IMR-90 (cell line): Measurements from ENCODE around the gene ALKBH7. TPM values are rescaled to one million over a fixed set of nuclear protein-coding genes. Genes with fewer than 3 reads are reported as not detected.

Experiments used
- ATAC-seq: fragments of 200-7000 bp; cut with Tn5 transposase; 2 replicates; pipeline ENCODE4 v1.9.1; 2020; ENCODE audit warnings: low read depth, mild to moderate bottlenecking, moderate library complexity
- BruUV-seq: library from RNA; stranded (reverse); fragments of 400-500 nt; replicated peaks from 2 replicates; lab custom pipeline; 2021; lab: Mats Ljungman, UMichigan
- CTCF ChIA-PET: fragments of 300-600 bp; formaldehyde crosslinking; extraction: SDS; loops from one replicate; lab custom pipeline; 2021; ENCODE audit warnings: antibody characterized with exemption; lab: Yijun Ruan, JAX
- POLR2A ChIA-PET: fragments of 300-600 bp; sonication (Branson Sonifier 250); formaldehyde crosslinking; loops from one replicate; lab custom pipeline; 2022; ENCODE audit warnings: antibody characterized with exemption; ENCODE audit not compliant: unreplicated experiment; lab: Charles Lee
- DNase-seq: peaks from one replicate; pipeline ENCODE4 v3.0.0; 2013
- H2AFZ ChIP-seq: replicated peaks from 2 replicates; pipeline ENCODE3; 2013; ENCODE audit warnings: low read length, mild to moderate bottlenecking; ENCODE audit not compliant: poor library complexity
- H2AK5ac ChIP-seq: 2 replicates; pipeline ENCODE4 v1.6.1; 2013; ENCODE audit warnings: low read depth, low read length, inconsistent platforms
- H2AK9ac ChIP-seq: replicated peaks from 2 replicates; pipeline ENCODE3; 2013; ENCODE audit warnings: mild to moderate bottlenecking, low read depth, low read length, moderate library complexity; ENCODE audit not compliant: poor library complexity
- H2BK120ac ChIP-seq: 2 replicates; pipeline ENCODE4 v1.6.1; 2013; ENCODE audit warnings: low read depth, low read length, inconsistent platforms
- H2BK15ac ChIP-seq: 3 replicates; pipeline ENCODE4 v1.6.1; 2013; ENCODE audit warnings: low read depth, low read length, inconsistent platforms
- H2BK20ac ChIP-seq: 2 replicates; pipeline ENCODE4 v1.6.1; 2013; ENCODE audit warnings: low read depth, mild to moderate bottlenecking, inconsistent platforms, low read length, moderate library complexity
- H2BK5ac ChIP-seq: 2 replicates; pipeline ENCODE4 v1.6.1; 2013; ENCODE audit warnings: mild to moderate bottlenecking, low read depth, low read length, inconsistent platforms; ENCODE audit not compliant: poor library complexity, severe bottlenecking
- H3K14ac ChIP-seq: replicated peaks from 2 replicates; pipeline ENCODE4 v1.6.1; 2013; ENCODE audit warnings: low read depth, low read length, inconsistent platforms
- H3K18ac ChIP-seq: 2 replicates; pipeline ENCODE4 v1.6.1; 2013; ENCODE audit warnings: low read depth, low read length, control low read depth
- H3K23ac ChIP-seq: 2 replicates; pipeline ENCODE4 v1.6.1; 2013; ENCODE audit warnings: low read depth, low read length, inconsistent platforms
- H3K27ac ChIP-seq: 2 replicates; pipeline ENCODE4 v1.5.1; 2013; ENCODE audit warnings: mild to moderate bottlenecking, control low read depth, low read length; ENCODE audit not compliant: insufficient read depth
- H3K27me3 ChIP-seq: 2 replicates; pipeline ENCODE4 v1.6.1; 2013; ENCODE audit warnings: low read length; ENCODE audit not compliant: control insufficient read depth, insufficient read depth
- H3K36me3 ChIP-seq: 2 replicates; pipeline ENCODE4 v1.6.1; 2013; ENCODE audit warnings: low read length, mixed read lengths; ENCODE audit not compliant: control insufficient read depth, insufficient read depth
- H3K4ac ChIP-seq: 2 replicates; pipeline ENCODE4 v1.6.1; 2013; ENCODE audit warnings: low read depth, low read length, inconsistent platforms
- H3K4me1 ChIP-seq: 2 replicates; pipeline ENCODE4 v1.6.1; 2013; ENCODE audit warnings: low read length, mixed read lengths; ENCODE audit not compliant: control insufficient read depth, insufficient read depth
- H3K4me2 ChIP-seq: 2 replicates; pipeline ENCODE4 v1.6.1; 2013; ENCODE audit warnings: low read depth, mild to moderate bottlenecking, control low read depth, low read length, moderate library complexity
- H3K4me3 ChIP-seq: 2 replicates; pipeline ENCODE4 v1.5.1; 2013; ENCODE audit warnings: low read depth, mild to moderate bottlenecking, control low read depth, low read length, moderate library complexity; ENCODE audit not compliant: insufficient read depth
- H3K56ac ChIP-seq: 2 replicates; pipeline ENCODE4 v1.6.1; 2013; ENCODE audit warnings: low read length, inconsistent platforms; ENCODE audit not compliant: insufficient read depth; ENCODE audit errors: extremely low read depth
- H3K79me1 ChIP-seq, 2 experiments: 2 replicates each; pipeline ENCODE4 v1.6.1; 2013; ENCODE audit warnings: low read length in 2 of 2, inconsistent platforms in 1 of 2, low read depth in 1 of 2
- H3K9ac ChIP-seq: 2 replicates; pipeline ENCODE4 v1.6.1; 2013; ENCODE audit warnings: low read depth, low read length, control low read depth
- H3K9me1 ChIP-seq: 2 replicates; pipeline ENCODE4 v1.6.1; 2013; ENCODE audit warnings: low read length, inconsistent platforms; ENCODE audit not compliant: insufficient read depth
- H3K9me3 ChIP-seq: 2 replicates; pipeline ENCODE4 v1.6.1; 2013; ENCODE audit warnings: low read length; ENCODE audit not compliant: control insufficient read depth, insufficient read depth
- H4K20me1 ChIP-seq: 2 replicates; pipeline ENCODE4 v1.6.1; 2013; ENCODE audit warnings: low read length, inconsistent platforms; ENCODE audit not compliant: insufficient read depth
- H4K5ac ChIP-seq: 2 replicates; pipeline ENCODE4 v1.6.1; 2013; ENCODE audit warnings: mild to moderate bottlenecking, low read depth, low read length, control low read depth
- H4K8ac ChIP-seq, 2 experiments: 2 replicates each; pipeline ENCODE4 v1.6.1; 2013; ENCODE audit warnings: low read depth in 2 of 2, low read length in 2 of 2, control low read depth in 1 of 2, inconsistent platforms in 1 of 2
- H4K91ac ChIP-seq: 2 replicates; pipeline ENCODE4 v1.6.1; 2013; ENCODE audit warnings: low read depth, low read length, inconsistent platforms; ENCODE audit not compliant: insufficient read depth
- BHLHE40 ChIP-seq: fragments of 150-350 bp; IDR thresholded peaks from 2 replicates; pipeline ENCODE4 v1.6.1; 2016; ENCODE audit warnings: mild to moderate bottlenecking, low read depth, low read length
- CEBPB ChIP-seq: IDR thresholded peaks from 2 replicates; pipeline ENCODE4 v1.6.1; 2012; ENCODE audit warnings: low read depth, low read length, improper control_type of control experiment
- RAD21 ChIP-seq: IDR thresholded peaks from 2 replicates; pipeline ENCODE4 v1.6.1; 2012; ENCODE audit warnings: low read length, improper control_type of control experiment
- RCOR1 ChIP-seq: IDR thresholded peaks from 2 replicates; pipeline ENCODE4 v1.6.1; 2012; ENCODE audit warnings: mild to moderate bottlenecking, low read length, improper control_type of control experiment; ENCODE audit not compliant: insufficient replicate concordance
- WGBS, 2 experiments: methylation state at CpG; one replicate each; pipeline versions ENCODE4 v1.1.5 to v1.1.7; 2013; ENCODE audit warnings: missing lambda C conversion rate in 2 of 2; ENCODE audit not compliant: insufficient read length in 1 of 2; ENCODE audit errors: extremely low coverage in 2 of 2; 5-methylcytosine and 5-hydroxymethylcytosine counted together
- dilution Hi-C: fragments of 300-500 bp; cut with HindIII; formaldehyde crosslinking; loops from one replicate; pipeline ENCODE4 v1.14.3; 2018; ENCODE audit warnings: low sequenced_read_pairs; ENCODE audit not compliant: unreplicated experiment
- in situ Hi-C: fragments of 300-500 bp; cut with MboI; formaldehyde crosslinking; loops from 3 replicates; pipeline ENCODE4 v1.14.3; 2019; ENCODE audit warnings: low sequenced_read_pairs, inconsistent platforms, mixed read lengths
- intact Hi-C: fragments of 100-400 bp; cut with micrococcal nuclease; formaldehyde crosslinking; loops from 2 replicates; pipeline ENCODE4 v1.10.0; 2022
- polyA plus RNA-seq, 3 experiments: library from polyadenylated mRNA; depleted of rRNA; stranded (reverse); fragments of >200 nt; gene quantifications; 2 replicates each; pipeline ENCODE4 v1.2.3, GENCODE V29; 2012; ENCODE audit warnings: low replicate concordance in 1 of 3
- total RNA-seq: library from RNA; depleted of rRNA; stranded (reverse); fragments of >200 nt; gene quantifications from 2 replicates; pipeline ENCODE4 v1.2.3, GENCODE V29; 2012
- TF ChIP-seq, protein P1 (sequence below): fragments of 150-350 bp; IDR thresholded peaks from 2 replicates; pipeline ENCODE4 v1.6.1; 2016; ENCODE audit warnings: low read depth, mild to moderate bottlenecking, low read length, moderate library complexity, borderline replicate concordance

The ALKBH7 gene
- total and polyA plus RNA-seq, 2 of the 4 experiments (the other 2 are of a cell fraction): 9.3 to 22.5 TPM

DNA sequence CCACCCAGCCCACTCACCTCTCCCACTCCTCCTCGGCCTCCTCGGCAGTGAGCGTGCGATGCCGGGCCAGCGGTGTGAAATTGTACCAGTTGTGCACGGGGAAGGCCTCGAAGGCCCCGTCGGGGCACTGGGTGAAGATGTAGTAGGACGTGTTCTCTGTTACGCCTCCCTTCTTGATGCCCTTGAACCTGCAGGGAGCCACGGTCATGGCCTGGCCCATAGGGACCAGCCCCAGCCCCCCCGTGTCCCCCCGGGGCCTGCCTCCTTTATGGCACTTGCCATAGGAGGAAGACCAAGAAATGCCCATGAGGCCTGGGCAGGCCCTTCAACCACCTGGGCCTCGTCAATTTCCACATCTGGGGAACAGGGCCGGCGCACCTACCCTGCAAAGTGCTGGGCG, 14.8 kb downstream of the ALKBH7 start:
- intact Hi-C loops (no loop called here), dilution Hi-C loops (no loop called here), in situ Hi-C loops (no loop called here)
- Histone ChIP-seq H2BK120ac (no peak overlapping the region), H3K23ac (no peak overlapping the region), H3K18ac (no peak overlapping the region), H3K56ac (no peak overlapping the region), H4K91ac (no peak overlapping the region), H3K27ac (no peak overlapping the region), H3K9me1 (peaks cover 3% of the 10 kb centered on the region; the same call in 1 of the 2 replicates), H3K36me3 (peaks cover 56% of the 10 kb centered on the region), H2AFZ (no peak overlapping the region), H2AK5ac (no peak overlapping the region), H3K27me3 (no peaks in the 10 kb centered on the region), H3K4me2 (no peak overlapping the region), H2AK9ac (no peak overlapping the region), H3K9ac (no peak overlapping the region), H4K20me1 (no peaks in the 10 kb centered on the region), H2BK5ac (no peak overlapping the region), H3K79me1 (peaks cover 14 to 24% of the 10 kb centered on the region in 2 experiments), H4K8ac (no peak overlapping the region), H4K5ac (no peak overlapping the region), H3K14ac (no peak overlapping the region), H2BK20ac (no peak overlapping the region), H3K9me3 (no peaks in the 10 kb centered on the region), H3K4me3 (no peak overlapping the region), H3K4ac (no peak overlapping the region), H3K4me1 (peaks cover 4% of the 10 kb centered on the region), H2BK15ac (no peak overlapping the region)
- CTCF ChIA-PET: no interaction called here
- WGBS, 2 experiments: 100% methylated on average over 9 of the region's 19 CpGs; no CpG with 5 or more reads in 1 of the 2 experiments
- BruUV-seq: no TSS peak
- POLR2A ChIA-PET: no interaction called here
- no peak for DNase-seq
- ATAC-seq: no peak
- TF ChIP-seq RCOR1 (no peak), CEBPB (no peak), RAD21 (no peak), BHLHE40 (no peak)
- TF ChIP-seq, protein P1, sequence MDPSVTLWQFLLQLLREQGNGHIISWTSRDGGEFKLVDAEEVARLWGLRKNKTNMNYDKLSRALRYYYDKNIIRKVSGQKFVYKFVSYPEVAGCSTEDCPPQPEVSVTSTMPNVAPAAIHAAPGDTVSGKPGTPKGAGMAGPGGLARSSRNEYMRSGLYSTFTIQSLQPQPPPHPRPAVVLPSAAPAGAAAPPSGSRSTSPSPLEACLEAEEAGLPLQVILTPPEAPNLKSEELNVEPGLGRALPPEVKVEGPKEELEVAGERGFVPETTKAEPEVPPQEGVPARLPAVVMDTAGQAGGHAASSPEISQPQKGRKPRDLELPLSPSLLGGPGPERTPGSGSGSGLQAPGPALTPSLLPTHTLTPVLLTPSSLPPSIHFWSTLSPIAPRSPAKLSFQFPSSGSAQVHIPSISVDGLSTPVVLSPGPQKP: no peak
